ENCODE measurements around the gene PCDHB16. TPM values are rescaled to one million over a fixed set of nuclear protein-coding genes. Genes with fewer than 3 reads are reported as not detected.

The PCDHB16 gene
- polyA plus RNA-seq, 4 donors, result 0.37 to 0.65 TPM; not detected in 2

DNA sequence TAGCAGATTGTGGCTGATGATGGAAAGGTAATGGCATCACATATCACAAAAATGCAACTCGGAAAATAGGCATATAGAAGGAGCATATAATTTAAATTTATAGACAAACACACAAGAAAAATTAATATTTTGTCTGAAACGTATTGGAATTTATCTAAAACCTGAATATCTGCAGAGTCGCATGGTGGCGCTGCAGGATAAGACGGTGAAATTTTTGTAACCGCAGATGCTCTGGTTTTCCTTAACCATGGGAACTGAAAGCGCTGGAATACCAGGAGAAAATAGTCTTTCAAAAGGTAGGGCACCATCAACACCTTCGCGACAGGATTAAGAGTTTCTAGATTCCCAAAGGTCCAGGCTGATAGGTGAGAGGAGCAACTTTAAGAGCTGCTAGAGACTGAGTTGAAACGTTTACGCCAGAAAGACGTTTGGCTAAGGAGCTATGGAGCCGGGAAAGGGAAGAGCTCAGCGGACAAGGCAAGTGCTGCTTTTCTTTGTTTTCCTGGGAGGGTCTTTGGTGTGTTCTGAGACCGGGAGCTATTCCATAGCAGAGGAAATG lies 52.0 kb downstream of the PCDHB16 start:
- FAIRE-seq (no peak), DNase-seq (peak in 1 of 2 donors; percentile 2)

More for the DNA sequence above, 52.0 kb downstream of the PCDHB16 start:
- H3K9me3 ChIP-seq (ENCODE audit: control insufficient read depth in 2 of 2, insufficient read depth in 1 of 2, low read depth in 1 of 2, low read length in 1 of 2), result peaks cover 0 to 33% of the 10 kb centered on the region in 2 donors
- no peaks in the 10 kb centered on the region for H3K36me3 ChIP-seq (ENCODE audit: control insufficient read depth in 3 of 3, insufficient read depth in 2 of 3, low read depth in 1 of 3, low read length in 3 of 3)
- H3K4me3 ChIP-seq (ENCODE audit: low read depth in 1 of 3, low read length in 3 of 3), result no peak overlapping the region
- H3K4me1 ChIP-seq (ENCODE audit: control insufficient read depth in 3 of 3, insufficient read depth in 2 of 3, low read depth in 1 of 3, low read length in 2 of 3), result no peaks in the 10 kb centered on the region
- H3K27me3 ChIP-seq (ENCODE audit: control insufficient read depth in 3 of 3, insufficient read depth in 3 of 3, low read length in 3 of 3), result no peaks in the 10 kb centered on the region
- no peak overlapping the region for H3K27ac ChIP-seq (ENCODE audit: low read depth in 1 of 3, low read length in 2 of 3)
- 11 to 24% (median 21%) methylated on average over 15 of the region's 15 CpGs for WGBS, 3 donors

Other genes starting within 250 kb of the PCDHB16 start
- under 1 TPM in 2 of 4 donors, not detected in 2; 0.22 to 0.72 TPM for gene PCDHAC2, start 215.9 kb upstream of the PCDHB16 start, polyA plus RNA-seq
- under 1 TPM in 2 of 4 donors, not detected in 2; 0.03 to 0.04 TPM for gene PCDHB1, start 131.0 kb upstream of the PCDHB16 start, polyA plus RNA-seq
- gene PCDHB2, start 87.8 kb upstream of the PCDHB16 start, polyA plus RNA-seq, result under 1 TPM in 3 of 4 donors, not detected in 1; 0.27 to 0.98 (median 0.72) TPM
- under 1 TPM in 2 of 4 donors, not detected in 2; 0.31 to 0.68 TPM for gene PCDHB3, start 81.9 kb upstream of the PCDHB16 start, polyA plus RNA-seq
- gene PCDHB4, start 60.6 kb upstream of the PCDHB16 start, polyA plus RNA-seq, result under 1 TPM in 2 of 4 donors, not detected in 2; 0.64 to 0.96 TPM
- gene PCDHB5, start 47.2 kb upstream of the PCDHB16 start, polyA plus RNA-seq, result under 1 TPM in 2 of 4 donors, not detected in 2; 0.91 to 0.99 TPM
- gene PCDHB6, start 32.3 kb upstream of the PCDHB16 start, polyA plus RNA-seq, result under 1 TPM in 2 of 4 donors, not detected in 2; 0.13 to 0.52 TPM
- gene PCDHB7, start 9.7 kb upstream of the PCDHB16 start, polyA plus RNA-seq, result 1 to 10 TPM in 1 of 4 donors, under 1 TPM in 2, not detected in 1; 0.27 to 1.1 (median 0.36) TPM
- gene PCDHB8, start 4.6 kb upstream of the PCDHB16 start, polyA plus RNA-seq, result under 1 TPM in 2 of 4 donors, not detected in 2; 0.18 to 0.49 TPM
- gene PCDHB9, start 4.8 kb downstream of the PCDHB16 start, polyA plus RNA-seq, result under 1 TPM in 2 of 4 donors, not detected in 2; 0.34 to 0.44 TPM
- 1 to 10 TPM in 2 of 4 donors, not detected in 2; 1.1 to 1.3 TPM for gene PCDHB10, start 10.0 kb downstream of the PCDHB16 start, polyA plus RNA-seq
- under 1 TPM in 2 of 4 donors, not detected in 2; 0.27 to 0.65 TPM for gene PCDHB11, start 17.2 kb downstream of the PCDHB16 start, polyA plus RNA-seq
- under 1 TPM in 2 of 4 donors, not detected in 2; 0.46 to 0.71 TPM for gene PCDHB12, start 26.3 kb downstream of the PCDHB16 start, polyA plus RNA-seq
- under 1 TPM in 2 of 4 donors, not detected in 2; 0.49 to 0.71 TPM for gene PCDHB13, start 31.5 kb downstream of the PCDHB16 start, polyA plus RNA-seq
- 1 to 10 TPM in 1 of 4 donors, under 1 TPM in 1, not detected in 2; 0.81 to 1.5 TPM for gene PCDHB14, start 41.0 kb downstream of the PCDHB16 start, polyA plus RNA-seq
- 1 to 10 TPM in 2 of 4 donors, under 1 TPM in 2; 0.22 to 1.7 (median 0.65) TPM for gene PCDHB15, start 63.0 kb downstream of the PCDHB16 start, polyA plus RNA-seq
- under 1 TPM in 3 of 4 donors, not detected in 1; 0.12 to 0.45 (median 0.15) TPM for gene SLC25A2, start 121.7 kb downstream of the PCDHB16 start, polyA plus RNA-seq
- 10 to 100 TPM; 58.8 to 91.9 (median 66.1) TPM for gene TAF7, start 138.4 kb downstream of the PCDHB16 start, polyA plus RNA-seq
- under 1 TPM in 3 of 4 donors, not detected in 1; 0.10 to 0.27 (median 0.13) TPM for gene PCDHGA1, start 148.1 kb downstream of the PCDHB16 start, polyA plus RNA-seq
- under 1 TPM in 3 of 4 donors, not detected in 1; 0.27 to 0.81 (median 0.64) TPM for gene PCDHGA2, start 156.4 kb downstream of the PCDHB16 start, polyA plus RNA-seq
- under 1 TPM in 2 of 4 donors, not detected in 2; 0.24 to 0.49 TPM for gene PCDHGA3, start 161.4 kb downstream of the PCDHB16 start, polyA plus RNA-seq
- gene PCDHGB1, start 167.7 kb downstream of the PCDHB16 start, polyA plus RNA-seq, result under 1 TPM in 2 of 4 donors, not detected in 2; 0.19 to 0.21 TPM
- gene PCDHGA4, start 172.6 kb downstream of the PCDHB16 start, polyA plus RNA-seq, result under 1 TPM in 2 of 4 donors, not detected in 2; 0.31 to 0.43 TPM
- under 1 TPM in 2 of 4 donors, not detected in 2; 0.37 to 0.68 TPM for gene PCDHGB2, start 177.6 kb downstream of the PCDHB16 start, polyA plus RNA-seq
- gene PCDHGA5, start 181.8 kb downstream of the PCDHB16 start, polyA plus RNA-seq, result under 1 TPM in 2 of 4 donors, not detected in 2; 0.43 to 0.68 TPM
- under 1 TPM in 2 of 4 donors, not detected in 2; 0.31 to 0.43 TPM for gene PCDHGB3, start 187.9 kb downstream of the PCDHB16 start, polyA plus RNA-seq
- 1 to 10 TPM in 1 of 4 donors, under 1 TPM in 1, not detected in 2; 0.72 to 1.0 TPM for gene PCDHGA6, start 191.5 kb downstream of the PCDHB16 start, polyA plus RNA-seq
- under 1 TPM in 2 of 4 donors, not detected in 2; 0.30 to 0.32 TPM for gene PCDHGA7, start 200.4 kb downstream of the PCDHB16 start, polyA plus RNA-seq
- under 1 TPM in 2 of 4 donors, not detected in 2; 0.75 to 0.77 TPM for gene PCDHGB4, start 205.3 kb downstream of the PCDHB16 start, polyA plus RNA-seq
- under 1 TPM in 2 of 4 donors, not detected in 2; 0.10 to 0.15 TPM for gene PCDHGA8, start 210.2 kb downstream of the PCDHB16 start, polyA plus RNA-seq
- 1 to 10 TPM in 2 of 4 donors, under 1 TPM in 1, not detected in 1; 0.27 to 1.6 (median 1.2) TPM for gene PCDHGB5, start 215.6 kb downstream of the PCDHB16 start, polyA plus RNA-seq
- gene PCDHGA9, start 220.4 kb downstream of the PCDHB16 start, polyA plus RNA-seq, result 1 to 10 TPM in 1 of 4 donors, under 1 TPM in 1, not detected in 2; 0.75 to 1.0 TPM
- gene PCDHGB6, start 225.6 kb downstream of the PCDHB16 start, polyA plus RNA-seq, result 1 to 10 TPM in 2 of 4 donors, not detected in 2; 1.3 to 1.4 TPM
- 1 to 10 TPM in 2 of 4 donors, under 1 TPM in 1, not detected in 1; 0.27 to 2.2 (median 1.2) TPM for gene PCDHGA10, start 230.6 kb downstream of the PCDHB16 start, polyA plus RNA-seq
- 1 to 10 TPM in 2 of 4 donors, not detected in 2; 1.8 to 2.8 TPM for gene PCDHGB7, start 235.3 kb downstream of the PCDHB16 start, polyA plus RNA-seq
- gene PCDHGA11, start 238.7 kb downstream of the PCDHB16 start, polyA plus RNA-seq, result 1 to 10 TPM in 1 of 4 donors, under 1 TPM in 1, not detected in 2; 0.81 to 1.0 TPM
- gene PCDHGA12, start 248.1 kb downstream of the PCDHB16 start, polyA plus RNA-seq, result 1 to 10 TPM in 1 of 4 donors, under 1 TPM in 2, not detected in 1; 0.41 to 1.5 (median 0.54) TPM

Data from small intestine (tissue), 7 donors.